Colonic mucosa (tissue), 4 donors: ENCODE data around the gene LRMDA. TPM values are rescaled to one million over a fixed set of nuclear protein-coding genes. Genes with fewer than 3 reads are reported as not detected.

ENCODE experiments used
- DNase-seq: peaks from one replicate; pipeline ENCODE4 v3.0.0-alpha.2; 2020
- H3K27ac ChIP-seq: fragments of 200-600 bp; one replicate; pipeline ENCODE4 v1.8.0; 2021
- H3K27me3 ChIP-seq: fragments of 200-600 bp; one replicate; pipeline ENCODE4 v1.8.0; 2021
- H3K36me3 ChIP-seq: fragments of 200-600 bp; one replicate; pipeline ENCODE4 v1.8.0; 2021
- H3K4me1 ChIP-seq: fragments of 200-600 bp; one replicate; pipeline ENCODE4 v1.8.0; 2021; ENCODE audit warnings: mild to moderate bottlenecking
- H3K4me3 ChIP-seq: fragments of 200-600 bp; one replicate; pipeline ENCODE4 v1.8.0; 2021
- H3K9ac ChIP-seq, 2 donors: one replicate each; pipeline ENCODE4 v1.7.0; 2013; ENCODE audit warnings: control low read depth in 2 of 2, low read depth in 2 of 2, low read length in 2 of 2
- H3K9me3 ChIP-seq: fragments of 200-600 bp; one replicate; pipeline ENCODE4 v1.8.0; 2021
- intact Hi-C: fragments of 100-400 bp; cut with DNase I; formaldehyde crosslinking; loops from one replicate; pipeline ENCODE4 v1.14.1; 2022
- total RNA-seq, 2 donors: library from RNA; stranded (reverse); fragmentation: NEBNext Ultra II Directional in 1 of 2; extraction: Animal tissue kit (Norgen Biotek cat#: 25700) in 1 of 2; gene quantifications; one replicate each; pipeline ENCODE4 v1.2.1, GENCODE V29; 2021
- TF ChIP-seq, protein P1 (sequence below): fragments of 200-600 bp; IDR thresholded peaks from one replicate; pipeline ENCODE4 v1.8.0; 2022; ENCODE audit warnings: antibody characterized with exemption, mild to moderate bottlenecking
- donor health status: healthy.
- donor health status: DM: no; HTN: no; CAD: no.
- donor health status: DM: no; HTN: no; CAD: no.

LRMDA gene
- total RNA-seq, 2 donors from 2014 or later: 2.5 to 5.2 TPM

DNA sequence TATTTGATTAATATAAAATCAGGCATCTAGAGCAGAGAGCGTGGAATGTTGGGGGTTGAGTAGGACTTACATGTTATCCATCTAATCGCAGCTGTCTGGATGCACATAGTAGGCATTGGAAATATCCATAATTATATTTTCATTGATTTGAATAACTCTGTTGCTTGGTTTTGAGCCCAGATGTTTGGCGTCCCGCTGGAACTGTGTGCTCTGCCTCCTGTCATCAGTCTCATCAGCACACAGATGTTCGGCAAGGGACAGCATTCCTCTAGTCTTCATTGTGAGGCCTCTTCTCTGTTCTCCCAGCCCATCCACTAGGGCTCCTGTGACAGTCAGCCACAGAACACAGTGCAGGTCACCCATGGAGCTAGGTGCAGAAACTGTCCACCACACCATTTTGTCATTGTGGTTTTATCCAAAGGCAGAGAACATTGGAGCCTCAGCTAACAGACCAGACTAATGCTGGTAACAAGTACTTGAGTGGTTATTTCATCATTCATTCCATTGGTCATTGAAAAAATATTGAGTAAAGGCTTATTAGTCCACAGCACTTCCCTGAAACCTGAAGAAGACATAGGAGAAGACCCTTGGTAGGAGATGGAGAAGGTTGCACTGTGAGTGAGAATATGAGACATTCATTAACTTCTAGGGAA, 927.4 kb downstream of the LRMDA start:
- DNase-seq: no peak
- H3K4me3 ChIP-seq: no peak overlapping the region

GRCh38 chr10:76375761-76376160, 944.3 kb downstream of the LRMDA start:
- Histone ChIP-seq H3K27ac (no peak overlapping the region), H3K9me3 (no peaks in the 10 kb centered on the region), H3K9ac (no peak overlapping the region), H3K27me3 (no peaks in the 10 kb centered on the region), H3K4me3 (no peak overlapping the region), H3K4me1 (no peaks in the 10 kb centered on the region), H3K36me3 (no peaks in the 10 kb centered on the region)
- DNase-seq: no peak
- TF ChIP-seq, protein P1, sequence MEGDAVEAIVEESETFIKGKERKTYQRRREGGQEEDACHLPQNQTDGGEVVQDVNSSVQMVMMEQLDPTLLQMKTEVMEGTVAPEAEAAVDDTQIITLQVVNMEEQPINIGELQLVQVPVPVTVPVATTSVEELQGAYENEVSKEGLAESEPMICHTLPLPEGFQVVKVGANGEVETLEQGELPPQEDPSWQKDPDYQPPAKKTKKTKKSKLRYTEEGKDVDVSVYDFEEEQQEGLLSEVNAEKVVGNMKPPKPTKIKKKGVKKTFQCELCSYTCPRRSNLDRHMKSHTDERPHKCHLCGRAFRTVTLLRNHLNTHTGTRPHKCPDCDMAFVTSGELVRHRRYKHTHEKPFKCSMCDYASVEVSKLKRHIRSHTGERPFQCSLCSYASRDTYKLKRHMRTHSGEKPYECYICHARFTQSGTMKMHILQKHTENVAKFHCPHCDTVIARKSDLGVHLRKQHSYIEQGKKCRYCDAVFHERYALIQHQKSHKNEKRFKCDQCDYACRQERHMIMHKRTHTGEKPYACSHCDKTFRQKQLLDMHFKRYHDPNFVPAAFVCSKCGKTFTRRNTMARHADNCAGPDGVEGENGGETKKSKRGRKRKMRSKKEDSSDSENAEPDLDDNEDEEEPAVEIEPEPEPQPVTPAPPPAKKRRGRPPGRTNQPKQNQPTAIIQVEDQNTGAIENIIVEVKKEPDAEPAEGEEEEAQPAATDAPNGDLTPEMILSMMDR: no peak
- intact Hi-C loops: no loop called here

More for the DNA sequence above, 927.4 kb downstream of the LRMDA start:
- no peaks in the 10 kb centered on the region for H3K27me3 ChIP-seq
- no peaks in the 10 kb centered on the region for H3K9me3 ChIP-seq
- H3K9ac ChIP-seq: no peak overlapping the region
- H3K36me3 ChIP-seq: no peaks in the 10 kb centered on the region
- H3K4me1 ChIP-seq: no peaks in the 10 kb centered on the region
- intact Hi-C loops: no loop called here
- H3K27ac ChIP-seq: no peak overlapping the region
- TF ChIP-seq, protein P1: no peak

- no peaks in the 10 kb centered on the region for H3K4me1 ChIP-seq
- no peak for DNase-seq
- intact Hi-C loops: no loop called here
- no peak overlapping the region for H3K9ac ChIP-seq
- H3K27ac ChIP-seq: no peak overlapping the region
- no peaks in the 10 kb centered on the region for H3K36me3 ChIP-seq
- no peaks in the 10 kb centered on the region for H3K9me3 ChIP-seq
- H3K4me3 ChIP-seq: no peak overlapping the region
- TF ChIP-seq, protein P1: no peak
- H3K27me3 ChIP-seq: no peaks in the 10 kb centered on the region
These were observed 951.0 kb downstream of the LRMDA start for GRCh38 chr10:76382381-76382851.

DNA sequence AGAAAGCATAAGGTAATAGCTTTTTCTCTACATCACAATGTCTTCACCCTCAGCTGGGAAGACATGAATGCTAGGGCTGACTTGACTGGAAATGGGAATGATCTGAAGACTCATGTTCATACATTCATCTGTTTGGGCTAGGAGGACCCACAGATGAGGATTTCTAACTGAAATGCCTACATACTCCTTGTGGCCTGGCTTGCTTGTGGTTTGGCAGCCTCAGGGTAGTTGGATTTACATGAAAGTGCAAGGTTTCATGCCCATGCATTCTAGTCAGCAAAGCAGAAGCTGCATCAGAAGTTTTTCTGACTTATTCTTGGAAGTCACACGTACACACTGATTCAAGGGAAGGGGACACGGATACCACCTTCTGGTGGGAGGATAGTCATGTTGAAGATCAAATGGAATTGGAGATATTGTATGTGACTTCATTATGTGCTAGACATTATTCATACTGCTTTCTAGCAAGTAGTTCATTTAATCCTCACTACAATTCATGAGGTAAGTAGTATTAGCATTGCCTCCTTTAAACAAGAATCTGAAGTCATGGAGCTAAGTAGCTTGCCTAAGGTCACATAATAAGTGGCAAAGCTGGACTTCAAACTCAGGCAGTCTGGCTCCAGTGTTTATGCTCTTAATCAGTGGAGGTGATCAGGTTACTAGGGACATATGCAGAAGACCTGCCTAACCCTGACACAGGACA, 957.0 kb downstream of the LRMDA start:
- Histone ChIP-seq H3K27ac (no peak overlapping the region), H3K4me3 (no peak overlapping the region), H3K4me1 (no peaks in the 10 kb centered on the region), H3K9ac (no peak overlapping the region), H3K9me3 (no peaks in the 10 kb centered on the region), H3K27me3 (no peaks in the 10 kb centered on the region), H3K36me3 (no peaks in the 10 kb centered on the region)
- intact Hi-C loops: no loop called here
- TF ChIP-seq, protein P1: no peak
- DNase-seq: no peak

- no peaks in the 10 kb centered on the region for H3K36me3 ChIP-seq
- no peak overlapping the region for H3K4me3 ChIP-seq
- intact Hi-C loops: no loop called here
- no peaks in the 10 kb centered on the region for H3K27me3 ChIP-seq
- DNase-seq: no peak
- no peaks in the 10 kb centered on the region for H3K9me3 ChIP-seq
- TF ChIP-seq, protein P1: no peak
- no peak overlapping the region for H3K9ac ChIP-seq
- no peak overlapping the region for H3K27ac ChIP-seq
- H3K4me1 ChIP-seq: no peaks in the 10 kb centered on the region
These were observed 962.7 kb downstream of the LRMDA start for GRCh38 chr10:76393875-76394706.
